ENCODE measurements around the gene DLX6.

The DLX6 gene

GRCh38 chr7:97011104-97011503 is 5.8 kb downstream of the DLX6 start:
- DNase-seq (ENCODE audit: low read depth, low spot score), result no peak

- no peak for DNase-seq (ENCODE audit: low read depth, low spot score)
Measured at GRCh38 chr7:97011536-97012364, 6.4 kb downstream of the DLX6 start.

- no peak for DNase-seq (ENCODE audit: low read depth, low spot score)
Measured at GRCh38 chr7:97012365-97013133, 7.2 kb downstream of the DLX6 start.

DNA sequence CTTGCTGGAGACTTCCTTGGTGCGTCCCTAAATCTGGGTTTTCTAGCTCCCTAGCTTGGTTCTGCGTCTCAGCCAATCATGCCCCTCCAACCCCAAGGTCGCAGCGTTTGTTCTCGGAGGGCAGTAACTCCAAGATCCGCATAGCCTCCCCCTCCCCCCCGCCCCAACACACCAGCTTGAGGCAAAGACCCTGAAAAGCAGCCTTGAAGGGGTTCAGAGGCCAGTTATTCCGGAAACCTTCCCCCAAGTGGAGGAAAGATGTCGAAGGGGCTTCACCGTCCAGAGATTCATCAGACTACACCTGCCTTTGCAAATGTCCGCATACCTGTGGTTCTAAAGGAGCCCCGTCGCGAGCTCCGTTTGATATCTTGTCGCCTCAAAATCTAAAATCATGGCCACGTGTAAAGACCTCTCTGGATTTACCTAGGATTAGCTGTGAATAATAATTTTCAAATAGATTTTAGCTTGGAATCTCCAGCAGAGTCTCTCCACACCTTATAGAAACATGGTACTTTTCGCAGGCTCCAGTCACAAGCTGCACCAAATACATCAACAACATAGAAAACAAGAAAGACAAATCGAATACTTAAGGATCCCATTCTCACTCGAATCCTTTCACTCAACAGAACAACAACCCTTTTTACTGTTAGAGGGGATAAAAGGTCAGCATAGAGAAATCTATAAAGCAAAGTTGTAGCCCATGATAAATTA is 7.9 kb downstream of the DLX6 start:
- DNase-seq (ENCODE audit: low read depth, low spot score), result no peak

DNA sequence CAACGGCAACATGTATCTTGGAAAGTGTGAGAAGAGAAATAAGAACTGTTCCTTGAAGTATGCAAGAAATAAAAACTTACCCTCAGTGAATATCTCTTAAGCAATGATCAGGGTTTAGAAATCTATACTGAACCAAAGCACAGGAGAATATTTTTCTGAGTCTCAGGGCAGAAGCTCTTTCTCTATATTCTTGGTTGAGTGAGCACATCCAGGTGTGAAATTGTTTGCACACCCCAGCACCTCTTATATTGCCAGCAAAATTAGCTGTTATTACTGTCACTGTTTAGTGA is 8.4 kb downstream of the DLX6 start:
- DNase-seq (ENCODE audit: low read depth, low spot score), result no peak

- no peak for DNase-seq (ENCODE audit: low read depth, low spot score)
Measured at GRCh38 chr7:97014145-97014750, 8.9 kb downstream of the DLX6 start.

GRCh38 chr7:97015279-97015678 is 9.9 kb downstream of the DLX6 start:
- no peak for DNase-seq (ENCODE audit: low read depth, low spot score)

DNA sequence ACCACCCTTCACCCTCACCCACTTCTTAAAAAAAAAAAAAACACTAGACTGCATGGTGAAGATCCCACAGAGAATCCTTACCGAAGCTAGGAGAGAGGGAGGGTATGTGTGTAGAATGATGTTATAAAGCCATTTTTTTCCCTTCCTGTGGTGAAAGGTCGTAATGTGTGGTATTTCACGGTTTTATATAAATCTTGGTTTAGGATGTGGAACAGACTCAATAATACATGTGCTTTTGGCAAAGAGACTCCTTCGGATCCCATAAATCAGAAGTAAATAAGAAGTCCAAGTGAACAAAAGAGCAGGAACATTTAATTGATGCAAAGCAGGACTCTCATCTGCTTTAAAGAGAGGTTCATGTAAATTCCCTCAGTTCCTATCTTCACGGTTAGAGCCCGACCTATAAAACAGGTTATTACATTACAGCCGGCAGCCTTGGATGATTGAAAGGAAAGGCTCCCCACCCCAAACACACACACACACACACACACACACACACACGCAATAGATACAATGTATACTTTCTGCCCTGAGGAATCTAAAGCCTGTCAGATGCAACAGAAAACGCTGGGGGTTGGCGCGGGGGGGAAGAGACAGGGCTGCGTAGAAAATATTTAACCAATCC is 10.5 kb downstream of the DLX6 start:
- no peak for DNase-seq (ENCODE audit: low read depth, low spot score)

GRCh38 chr7:97016381-97017191 is 11.2 kb downstream of the DLX6 start:
- no peak for DNase-seq (ENCODE audit: low read depth, low spot score)

DNA sequence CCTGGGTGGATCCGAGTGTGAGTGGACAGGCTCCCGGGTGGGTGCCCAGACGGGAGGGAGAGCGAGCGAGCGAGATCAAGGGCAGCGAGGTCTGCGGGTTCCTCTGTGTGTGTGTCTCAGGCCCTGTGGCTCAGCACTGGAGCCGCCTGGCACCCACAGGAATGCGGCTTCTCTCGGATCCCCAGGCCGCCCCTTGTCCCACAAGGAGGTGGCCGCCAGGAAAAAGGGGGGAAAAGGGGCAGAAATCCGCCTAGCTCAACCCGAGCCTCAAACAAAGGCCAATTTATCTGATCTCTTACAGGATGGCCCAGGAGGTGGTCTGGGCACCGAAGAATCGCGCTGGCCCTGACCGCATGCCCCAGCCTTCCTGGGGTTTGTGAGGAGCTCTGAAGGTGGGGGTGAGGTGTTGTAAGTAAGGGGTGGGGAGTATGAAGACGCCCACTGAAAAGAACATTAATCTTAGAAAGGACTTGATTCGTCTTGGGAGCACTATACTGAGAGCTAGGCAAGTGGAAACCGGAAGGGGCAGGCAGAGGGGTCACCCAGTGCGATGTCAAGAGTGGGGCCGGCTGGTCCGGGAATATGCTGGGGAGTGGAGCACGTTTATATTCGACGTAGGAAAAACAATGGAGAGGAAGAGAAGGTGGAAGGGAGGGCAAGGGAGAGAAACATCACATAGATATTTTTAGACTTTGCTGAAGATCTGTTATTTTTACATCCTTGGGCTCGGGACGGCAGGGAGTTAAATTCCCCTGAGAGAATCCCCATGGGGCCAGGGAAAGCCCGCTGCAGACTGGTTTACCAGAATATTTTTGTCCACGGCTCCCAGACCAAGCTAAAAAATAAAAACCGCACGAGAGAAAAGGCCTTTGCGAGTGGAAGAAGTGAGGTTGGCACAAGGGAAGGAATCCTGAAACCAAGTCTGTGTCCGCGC is 12.1 kb downstream of the DLX6 start:
- DNase-seq (ENCODE audit: low read depth, low spot score), result no peak

DNA sequence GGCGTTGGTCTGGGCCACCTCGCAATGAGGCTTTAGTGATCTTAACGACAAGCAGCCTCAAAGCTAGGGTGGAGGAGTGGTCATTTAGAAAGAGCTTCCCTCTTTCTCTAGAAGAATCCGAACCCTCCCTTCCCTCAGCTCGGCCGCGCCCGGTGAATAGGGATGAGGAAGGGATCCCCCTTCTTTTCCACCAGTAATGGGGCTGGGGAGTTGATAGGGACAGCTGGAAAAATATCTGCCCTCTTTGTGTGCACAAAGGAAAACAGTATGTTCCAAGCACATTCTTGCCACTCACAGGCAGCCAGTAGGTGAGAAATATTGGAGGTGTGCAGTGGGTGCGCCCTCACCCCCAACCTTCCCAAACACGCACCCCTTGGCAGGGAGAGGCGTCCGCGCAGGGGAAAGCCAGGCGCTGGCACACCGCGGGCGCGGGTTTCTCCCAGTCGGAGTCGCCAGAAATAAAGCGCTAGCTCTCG is 12.8 kb downstream of the DLX6 start:
- DNase-seq (ENCODE audit: low read depth, low spot score), result no peak

- DNase-seq (ENCODE audit: low read depth, low spot score), result no peak
Measured at GRCh38 chr7:97018791-97019531, 13.6 kb downstream of the DLX6 start.

GRCh38 chr7:97019710-97020225 is 14.4 kb downstream of the DLX6 start:
- DNase-seq (ENCODE audit: low read depth, low spot score), result no peak

DNA sequence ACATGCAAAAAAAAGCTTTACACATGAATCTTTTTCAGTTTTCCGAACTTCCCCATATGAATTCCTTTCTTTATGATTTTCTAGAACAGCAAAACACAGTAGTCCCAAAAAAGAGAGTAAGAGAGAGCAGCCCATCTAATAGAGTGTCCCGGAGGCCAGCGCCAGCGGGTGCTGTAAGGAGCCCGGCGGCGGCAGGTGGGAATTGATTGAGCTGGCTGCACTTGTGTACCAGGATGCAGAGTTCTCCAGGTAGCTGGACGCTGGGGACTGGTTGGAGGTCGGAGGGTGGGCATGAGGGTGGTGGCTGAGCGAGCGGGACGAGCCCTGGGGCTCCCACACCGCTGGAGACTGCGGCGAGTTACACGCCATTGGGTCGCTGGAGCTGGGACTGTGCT is 15.2 kb downstream of the DLX6 start:
- no peak for DNase-seq (ENCODE audit: low read depth, low spot score)

- no peak for DNase-seq (ENCODE audit: low read depth, low spot score)
Measured at GRCh38 chr7:97020996-97021746, 15.8 kb downstream of the DLX6 start.

- no peak for DNase-seq (ENCODE audit: low read depth, low spot score)
Measured at GRCh38 chr7:97021747-97022490, 16.6 kb downstream of the DLX6 start.

Measured in iPS DF 19.7 (cell line).